GM21576 (cell line): ENCODE measurements around the gene NLN.
"Not testable (repeated sequence)": the region's sequence is repeated elsewhere in the genome, so short reads cannot be mapped to it uniquely, and the experiment has no call there.

Experiments used
- ATAC-seq: cut with Tn5 transposase; IDR thresholded peaks from one replicate; pipeline ENCODE4 v1.9.1; 2021; ENCODE audit warnings: mild to moderate bottlenecking, moderate library complexity; ENCODE audit not compliant: unreplicated experiment

NLN gene

GRCh38 chr5:65769539-65769938, 47.5 kb downstream of the NLN start:
- ATAC-seq, result no peak

GRCh38 chr5:65771266-65771665, 49.3 kb downstream of the NLN start:
- ATAC-seq, result no peak

GRCh38 chr5:65772963-65773362, 51.0 kb downstream of the NLN start:
- not testable (repeated sequence) for ATAC-seq

GRCh38 chr5:65774346-65774745, 52.3 kb downstream of the NLN start:
- no peak for ATAC-seq

- ATAC-seq, result no peak
Observed at GRCh38 chr5:65775476-65775875, 53.5 kb downstream of the NLN start.

- ATAC-seq, result no peak
Observed at GRCh38 chr5:65776441-65777141, 54.6 kb downstream of the NLN start.

GRCh38 chr5:65778126-65778525, 56.1 kb downstream of the NLN start:
- ATAC-seq, result no peak

- no peak for ATAC-seq
Observed at GRCh38 chr5:65779643-65780042, 57.6 kb downstream of the NLN start.

- not testable (repeated sequence) for ATAC-seq
Observed at GRCh38 chr5:65788296-65788695, 66.3 kb downstream of the NLN start.

GRCh38 chr5:65790371-65791163, 68.6 kb downstream of the NLN start:
- ATAC-seq, result no peak

GRCh38 chr5:65791712-65792673, 70.0 kb downstream of the NLN start:
- ATAC-seq, result no peak

GRCh38 chr5:65796269-65796668, 74.3 kb downstream of the NLN start:
- no peak for ATAC-seq

GRCh38 chr5:65796751-65797316, 74.8 kb downstream of the NLN start:
- no peak for ATAC-seq

- no peak for ATAC-seq
Observed at GRCh38 chr5:65797481-65797880, 75.5 kb downstream of the NLN start.

- no peak for ATAC-seq
Observed at GRCh38 chr5:65799857-65800256, 77.9 kb downstream of the NLN start.

GRCh38 chr5:65800775-65801174, 78.8 kb downstream of the NLN start:
- ATAC-seq, result no peak

GRCh38 chr5:65801352-65801783, 79.4 kb downstream of the NLN start:
- ATAC-seq, result no peak

GRCh38 chr5:65802080-65802479, 80.1 kb downstream of the NLN start:
- ATAC-seq, result no peak

- ATAC-seq, result no peak
Observed at GRCh38 chr5:65802820-65803219, 80.8 kb downstream of the NLN start.

- ATAC-seq, result no peak
Observed at GRCh38 chr5:65803699-65804391, 81.8 kb downstream of the NLN start.
